Glomerular visceral epithelial cell (primary cell): ENCODE measurements around the gene PRDM16.

Experiments used
- DNase-seq: peaks from one replicate; pipeline ENCODE4 v3.0.0-alpha.2; 2016; ENCODE audit errors: extremely low spot score

Gene PRDM16

DNA sequence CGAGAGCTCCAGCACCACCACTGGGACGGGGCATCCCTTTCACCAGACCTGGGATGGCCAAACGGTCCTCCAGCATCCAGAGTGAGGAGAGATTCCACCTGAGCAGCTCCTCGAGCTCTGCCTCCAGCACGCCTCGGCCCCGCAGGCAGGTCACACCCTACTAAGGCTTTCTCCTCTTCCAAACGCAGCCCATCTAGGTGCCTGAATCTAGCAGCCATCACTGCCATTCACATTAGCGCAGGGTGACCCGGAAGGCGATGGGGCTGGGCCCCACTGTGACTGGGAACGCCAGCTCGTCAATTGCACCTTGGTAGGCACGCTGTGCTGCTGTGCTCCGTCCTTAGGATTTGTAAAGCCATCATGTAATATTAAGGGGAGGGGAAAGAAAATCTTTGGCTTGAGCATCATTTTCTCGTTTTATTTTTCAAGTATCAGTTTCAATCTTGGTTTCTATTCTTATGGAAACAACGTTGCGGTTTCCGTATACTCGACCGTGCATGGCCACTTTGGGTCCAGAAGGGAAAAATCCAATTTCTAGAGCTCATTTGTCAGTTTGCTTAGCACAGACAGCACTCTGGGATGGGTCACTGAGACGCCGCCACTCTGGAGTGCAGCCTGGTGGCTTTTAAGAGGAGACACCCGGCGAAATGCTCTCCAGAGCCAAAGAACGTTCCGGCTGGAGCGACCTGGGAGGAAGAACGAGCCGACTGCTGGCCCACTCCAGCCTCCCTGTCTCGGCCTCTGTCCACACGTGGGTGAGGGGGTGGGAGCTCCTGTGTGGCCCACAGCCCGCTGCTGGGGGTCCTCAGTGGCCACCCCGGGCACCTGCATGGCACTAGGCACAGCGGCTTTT, 173.6 kb downstream of the PRDM16 start:
- DNase-seq: no peak

GRCh38 chr1:3243304-3243703, 174.3 kb downstream of the PRDM16 start:
- no peak for DNase-seq

DNA sequence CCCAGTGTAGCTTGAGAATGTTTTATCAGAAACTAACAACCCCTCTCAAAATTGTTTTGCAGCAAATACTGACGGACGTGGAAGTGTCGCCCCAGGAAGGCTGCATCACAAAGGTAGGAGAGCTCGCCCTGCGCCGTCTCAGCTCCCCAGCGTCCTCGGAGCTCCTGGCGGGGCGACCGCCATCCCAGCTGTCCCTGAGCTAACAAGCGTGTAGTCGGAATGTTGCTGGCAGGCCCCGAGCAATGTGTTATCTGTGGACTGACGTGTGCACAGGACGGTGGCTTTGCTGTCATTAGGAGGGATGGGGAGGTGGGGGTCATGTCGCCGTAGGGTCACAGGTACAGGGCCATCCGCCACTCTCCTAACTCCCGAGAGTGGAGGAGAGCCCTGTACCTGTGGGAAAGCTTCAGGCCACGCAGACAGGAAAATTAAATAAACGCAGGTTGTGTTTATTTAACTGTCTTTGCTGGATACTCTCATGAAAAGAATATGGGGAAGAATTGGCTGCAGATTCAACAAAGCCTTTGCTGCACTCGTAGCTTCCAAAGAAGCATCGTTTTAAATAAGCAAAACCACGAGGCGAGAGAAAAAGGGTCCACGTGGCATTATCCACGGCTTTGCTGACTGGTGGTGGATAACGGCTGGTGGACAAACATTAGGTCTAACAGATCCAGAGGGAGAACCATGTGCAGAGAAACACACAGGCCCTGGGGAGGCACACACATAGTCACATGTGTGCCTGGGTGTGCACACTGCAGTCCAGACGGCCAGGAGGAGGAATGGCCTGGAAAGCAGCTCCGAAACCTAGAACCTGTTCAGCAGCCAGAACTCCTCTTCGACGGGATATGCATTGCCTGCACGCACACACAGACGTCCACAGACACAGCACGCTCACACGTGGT, 175.3 kb downstream of the PRDM16 start:
- DNase-seq: no peak

DNA sequence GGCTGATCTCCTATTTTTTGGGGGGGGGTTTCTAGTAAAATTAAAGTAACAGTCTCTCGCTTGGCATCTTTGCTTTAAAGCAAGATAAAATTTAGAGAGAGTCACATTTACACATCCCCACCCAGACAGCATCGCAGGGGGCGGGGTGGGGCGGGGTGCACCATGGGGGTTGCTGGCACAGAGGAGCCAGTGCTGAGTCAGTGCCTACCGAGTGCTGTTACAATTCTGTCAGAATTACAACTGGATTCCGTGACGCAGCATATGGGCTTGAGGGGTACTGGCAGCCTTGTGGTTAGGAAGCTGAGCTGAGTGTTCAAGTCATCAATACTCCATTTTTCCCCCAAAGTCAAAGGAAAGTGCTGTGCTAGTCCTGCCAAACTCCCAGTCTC, 175.9 kb downstream of the PRDM16 start:
- no peak for DNase-seq

- no peak for DNase-seq
Measured at GRCh38 chr1:3245344-3245743, 176.3 kb downstream of the PRDM16 start.

DNA sequence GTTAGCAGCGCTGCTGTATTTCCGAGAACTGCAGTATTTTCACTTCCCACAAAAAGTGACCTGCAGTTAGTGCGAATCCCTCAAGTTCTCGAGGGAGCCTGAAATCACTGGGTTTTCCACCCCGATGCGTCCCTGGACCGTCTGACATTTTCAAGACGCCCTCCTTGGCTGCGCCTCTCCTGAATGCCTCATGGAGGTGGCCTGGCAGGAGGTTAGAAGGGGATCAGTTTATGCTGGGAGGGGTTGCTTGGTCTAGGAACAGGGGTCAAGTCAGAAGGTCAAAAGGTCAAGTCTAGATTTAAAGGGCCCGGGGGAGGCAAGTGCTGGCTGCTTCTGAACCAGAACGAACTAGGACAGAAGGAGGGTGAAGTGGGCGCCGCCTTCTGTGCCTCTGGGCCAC, 176.8 kb downstream of the PRDM16 start:
- no peak for DNase-seq

DNA sequence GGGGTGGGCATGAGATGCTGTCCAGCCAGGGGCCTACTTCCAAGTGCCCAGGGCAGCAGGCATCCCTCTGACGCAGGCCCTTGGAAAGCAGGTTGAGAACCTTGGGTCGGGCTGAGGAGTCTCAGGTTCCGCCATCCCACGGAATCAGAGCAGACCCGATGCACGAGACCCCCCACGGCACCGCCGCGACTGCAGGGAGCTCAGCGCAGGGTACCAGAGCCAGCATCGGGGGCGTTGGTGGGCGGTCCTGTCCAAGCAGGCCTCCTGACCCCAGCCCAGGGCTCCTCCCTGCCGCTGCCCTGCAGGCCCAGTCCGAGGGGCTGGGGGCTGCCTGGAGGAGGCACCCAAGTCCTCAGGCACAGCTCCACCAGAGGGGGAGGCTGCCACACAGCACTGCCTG, 177.2 kb downstream of the PRDM16 start:
- no peak for DNase-seq

- no peak for DNase-seq
Measured at GRCh38 chr1:3247521-3248121, 178.6 kb downstream of the PRDM16 start.

- no peak for DNase-seq
Measured at GRCh38 chr1:3248155-3249141, 179.4 kb downstream of the PRDM16 start.

DNA sequence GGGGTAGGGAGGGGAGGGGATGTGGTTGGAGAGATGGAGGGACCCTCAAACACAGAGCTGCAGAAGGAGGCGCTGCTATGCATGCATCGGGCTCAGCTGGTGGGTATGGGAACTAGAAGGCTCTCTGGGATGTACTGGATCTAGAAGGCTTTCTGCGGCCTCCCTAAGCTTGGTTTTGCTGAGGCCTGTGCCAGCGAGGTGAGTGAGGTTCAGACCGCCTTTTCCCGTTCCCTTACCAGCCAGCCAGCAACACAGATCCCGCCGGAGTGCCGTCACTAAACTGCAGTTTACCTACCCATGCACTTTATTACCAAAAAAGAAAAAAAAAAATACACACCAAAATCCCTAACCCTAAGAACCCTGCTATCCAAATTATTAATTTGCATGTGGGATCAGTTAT, 180.2 kb downstream of the PRDM16 start:
- no peak for DNase-seq

GRCh38 chr1:3249631-3250501, 180.9 kb downstream of the PRDM16 start:
- DNase-seq: no peak

DNA sequence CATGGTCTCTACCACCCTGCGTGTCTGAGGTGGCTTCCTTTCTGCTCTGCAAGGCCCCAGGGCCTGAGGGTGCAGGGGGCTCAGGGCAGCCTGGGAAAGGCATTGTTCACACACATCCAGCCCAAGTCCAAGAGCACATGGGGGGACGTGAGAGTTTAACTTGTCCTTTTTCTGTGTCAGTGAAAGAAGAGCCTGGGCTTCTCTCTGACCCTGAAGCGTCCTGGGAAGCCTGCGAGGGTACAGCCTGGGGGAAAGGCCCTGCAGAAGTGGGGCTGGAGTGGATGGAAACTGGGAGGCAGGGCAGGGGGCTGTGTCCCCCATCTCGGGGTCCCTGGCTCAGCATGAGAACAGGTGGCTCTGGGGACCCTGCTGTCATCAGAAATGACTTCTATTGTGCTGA, 181.6 kb downstream of the PRDM16 start:
- no peak for DNase-seq

GRCh38 chr1:3251099-3251806, 182.2 kb downstream of the PRDM16 start:
- DNase-seq: no peak

DNA sequence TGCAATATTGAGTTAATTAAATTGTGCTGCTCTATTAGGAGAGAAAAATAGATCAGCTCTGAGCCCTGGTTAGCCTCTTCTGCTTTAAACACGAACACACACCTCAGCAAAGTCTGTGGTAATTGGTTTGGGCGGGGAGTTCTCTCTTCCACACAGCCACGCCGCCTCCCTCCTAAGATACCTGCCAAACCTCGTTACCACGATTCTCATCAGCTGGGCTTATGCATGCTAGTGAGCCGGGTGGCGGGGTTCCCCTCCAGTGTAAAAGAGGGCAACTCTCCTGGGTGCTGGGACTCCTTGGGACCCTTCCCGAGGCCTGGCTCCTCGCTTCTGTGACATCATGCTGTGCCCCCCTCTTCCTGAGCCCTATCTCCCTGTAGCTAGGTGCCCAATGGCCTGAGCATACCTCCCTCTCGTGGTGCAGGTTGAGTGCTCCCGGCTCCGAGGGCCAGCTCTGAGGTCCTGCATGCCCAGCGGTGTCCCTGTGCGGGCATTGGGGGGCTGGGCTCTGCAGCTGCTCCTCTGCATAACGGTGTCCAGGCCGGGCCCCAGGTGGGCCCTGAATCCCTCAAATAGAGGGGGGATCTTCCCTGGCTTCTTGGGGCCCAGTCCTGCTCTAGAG, 182.9 kb downstream of the PRDM16 start:
- DNase-seq: no peak

DNA sequence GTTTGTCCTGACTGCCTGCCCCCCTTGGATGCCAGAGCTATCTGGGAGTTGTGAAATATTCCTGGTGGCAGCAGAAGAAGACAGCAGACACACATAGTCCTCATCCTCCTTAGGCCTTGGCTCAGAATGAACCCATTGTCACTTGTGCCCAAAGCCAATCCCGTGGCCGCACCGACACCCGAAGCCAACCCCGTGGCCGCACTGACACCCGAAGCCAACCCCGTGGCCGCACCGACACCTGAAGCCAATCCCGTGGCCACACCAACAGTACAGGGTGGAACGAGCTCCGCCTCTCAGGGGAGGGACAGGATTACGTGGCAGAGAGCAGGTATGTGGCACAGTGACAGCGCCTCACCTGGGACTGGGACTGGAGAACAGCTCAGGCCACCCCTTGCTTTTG, 186.7 kb downstream of the PRDM16 start:
- no peak for DNase-seq

DNA sequence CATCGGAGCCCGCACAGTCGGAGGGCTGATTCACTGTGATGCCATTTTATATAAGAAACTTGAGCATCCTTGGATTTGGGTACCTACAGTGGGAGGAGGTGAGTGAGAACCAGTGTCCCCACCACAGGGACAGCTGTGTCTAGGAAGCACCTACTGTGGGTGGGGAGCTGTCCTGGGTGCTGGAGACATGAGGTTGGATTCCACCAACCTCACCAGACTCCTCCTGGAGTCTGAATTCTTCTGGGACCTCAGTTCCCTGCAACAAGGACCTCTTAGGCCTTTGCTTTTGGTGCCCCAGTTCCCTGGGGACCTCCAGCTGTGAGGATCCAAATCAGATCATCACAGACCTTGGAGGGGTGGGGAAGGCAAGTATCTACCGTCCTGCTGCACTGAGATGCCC, 188.8 kb downstream of the PRDM16 start:
- DNase-seq: no peak

- no peak for DNase-seq
Measured at GRCh38 chr1:3258386-3259003, 189.5 kb downstream of the PRDM16 start.

DNA sequence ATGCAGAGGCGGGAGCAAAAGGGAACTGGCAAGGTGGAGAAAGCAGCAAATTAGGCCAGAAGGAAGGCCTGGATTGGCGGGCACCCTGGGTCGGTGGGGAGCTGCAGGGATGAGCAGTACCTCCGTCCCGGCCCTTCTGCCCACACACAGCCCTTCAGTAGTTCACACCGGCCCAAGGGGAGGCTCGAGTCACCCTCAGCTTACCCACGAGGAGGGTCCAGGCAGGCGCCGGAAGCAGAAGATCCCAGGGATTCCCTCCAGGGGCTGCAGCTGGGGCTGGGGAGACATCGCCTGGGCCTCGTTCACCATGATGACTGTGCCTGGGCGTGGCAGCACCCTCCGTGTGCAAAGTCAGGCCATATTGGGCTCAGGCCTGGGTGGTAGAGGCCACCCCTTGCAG, 190.0 kb downstream of the PRDM16 start:
- no peak for DNase-seq
